HG03565 (cell line): ENCODE data around the gene ZSCAN1.

Experiments used
- ATAC-seq: cut with Tn5 transposase; IDR thresholded peaks from one replicate; pipeline ENCODE4 v1.9.1; 2021; ENCODE audit warnings: mild to moderate bottlenecking, moderate library complexity; ENCODE audit not compliant: unreplicated experiment

The ZSCAN1 gene

DNA sequence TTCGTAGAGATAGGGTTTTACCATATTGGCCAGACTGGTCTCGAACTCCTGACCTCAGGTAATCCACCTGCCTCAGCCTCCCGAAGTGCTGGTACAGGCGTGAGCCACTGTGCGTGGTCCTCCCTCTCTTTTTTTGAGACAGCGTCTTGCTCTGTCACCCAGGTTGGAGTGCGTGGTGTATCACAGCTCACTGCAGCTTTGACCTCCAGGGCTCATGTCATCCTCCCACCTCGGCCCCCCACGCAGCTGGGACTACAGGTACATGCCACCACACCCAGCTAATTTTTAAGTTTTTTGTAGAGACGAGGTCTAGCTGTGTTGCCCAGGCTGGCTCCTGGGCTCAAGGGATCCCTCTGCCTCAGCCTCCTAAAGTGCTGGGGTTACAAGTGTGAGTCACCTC lies 46.0 kb downstream of the ZSCAN1 start:
- ATAC-seq = no peak

- ATAC-seq = no peak
Measured at GRCh38 chr19:58083021-58083420, 49.2 kb downstream of the ZSCAN1 start.

GRCh38 chr19:58084596-58085347 lies 50.9 kb downstream of the ZSCAN1 start:
- no peak for ATAC-seq

DNA sequence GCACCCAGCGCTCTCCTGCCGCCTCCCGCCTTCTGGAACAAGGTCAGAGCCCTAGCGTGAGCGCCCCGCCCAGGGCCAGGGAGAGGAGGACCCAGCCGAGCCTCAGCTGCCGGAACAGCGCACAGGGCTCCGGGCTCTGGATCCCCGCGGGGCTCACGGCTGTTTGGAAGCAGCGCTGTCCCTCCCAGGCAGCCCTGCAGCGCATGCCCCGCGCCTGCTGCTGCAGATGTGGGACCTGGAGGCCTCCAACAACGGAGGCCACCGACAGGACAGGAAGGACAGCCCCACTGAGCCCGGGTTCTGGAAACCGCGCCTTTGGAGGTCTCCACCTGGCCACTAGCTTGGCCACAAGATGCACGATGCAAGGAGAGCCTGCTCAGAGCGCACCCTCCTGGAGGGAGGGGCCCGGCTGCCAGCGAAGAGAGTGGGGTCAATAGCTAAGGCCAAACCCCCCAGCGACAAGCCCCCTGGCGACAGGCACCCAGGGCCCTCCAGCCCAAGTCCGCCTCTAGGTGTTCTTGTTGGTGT lies 51.6 kb downstream of the ZSCAN1 start:
- no peak for ATAC-seq

DNA sequence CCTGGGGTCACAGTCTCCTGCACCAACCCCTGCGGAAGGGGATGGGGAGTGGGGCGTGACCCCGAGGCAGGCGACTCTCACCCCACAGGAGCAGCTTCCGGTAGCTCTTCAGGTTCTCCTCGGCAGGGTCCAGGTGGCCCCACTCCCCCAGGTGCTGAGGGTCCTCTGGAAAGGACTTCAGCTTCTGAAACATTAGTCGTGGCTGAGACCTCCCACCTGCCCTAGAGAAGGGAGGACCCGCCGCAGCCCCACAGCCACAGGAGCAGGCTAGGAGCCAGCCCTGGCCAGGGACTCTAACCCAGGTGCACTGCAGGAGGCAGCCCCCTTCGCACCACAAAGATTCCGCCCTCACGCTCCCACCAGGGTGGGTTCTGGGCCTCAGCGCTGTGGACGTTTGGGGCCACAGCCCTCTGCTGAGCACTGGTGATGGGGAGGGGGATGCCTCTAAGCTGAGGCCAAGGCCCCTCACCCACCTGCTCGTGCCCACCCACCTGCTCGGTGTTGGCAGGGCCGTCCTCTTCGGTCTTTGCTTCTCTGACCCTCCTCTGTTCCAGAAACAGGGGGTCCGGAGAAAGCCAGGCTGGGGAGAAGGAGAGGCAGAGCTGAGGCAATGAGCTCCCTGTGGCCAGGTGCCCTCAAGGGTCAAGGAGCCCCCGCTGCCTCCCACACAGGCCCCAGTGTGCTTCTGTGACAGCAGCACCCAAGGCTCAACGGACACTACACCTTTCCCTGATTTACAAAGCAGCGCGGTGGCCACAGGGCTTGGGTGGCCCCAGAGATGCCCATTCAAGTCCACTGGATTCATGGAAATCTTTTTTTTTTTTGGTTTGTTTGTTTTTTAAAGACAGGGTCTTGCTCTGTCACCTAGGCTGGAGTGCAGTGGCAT lies 53.2 kb downstream of the ZSCAN1 start:
- no peak for ATAC-seq

- no peak for ATAC-seq
Measured at GRCh38 chr19:58088521-58089052, 54.8 kb downstream of the ZSCAN1 start.

GRCh38 chr19:58089846-58090245 lies 56.0 kb downstream of the ZSCAN1 start:
- ATAC-seq = no peak

GRCh38 chr19:58091251-58091995 lies 57.6 kb downstream of the ZSCAN1 start:
- ATAC-seq = no peak

GRCh38 chr19:58093071-58093470 lies 59.2 kb downstream of the ZSCAN1 start:
- ATAC-seq = no peak

GRCh38 chr19:58095328-58095727 lies 61.5 kb downstream of the ZSCAN1 start:
- ATAC-seq = no peak

GRCh38 chr19:58096884-58097283 lies 63.1 kb downstream of the ZSCAN1 start:
- ATAC-seq = no peak

GRCh38 chr19:58097349-58097748 lies 63.5 kb downstream of the ZSCAN1 start:
- ATAC-seq = no peak

- ATAC-seq = peak; percentile 93
Measured at GRCh38 chr19:58097781-58098681, 64.2 kb downstream of the ZSCAN1 start, which contains the start of gene ZSCAN18. TSS of gene ZSCAN18 (minus strand) at chr19:58098231. CDS start at chr19:58090267, 7,964 bp downstream.

DNA sequence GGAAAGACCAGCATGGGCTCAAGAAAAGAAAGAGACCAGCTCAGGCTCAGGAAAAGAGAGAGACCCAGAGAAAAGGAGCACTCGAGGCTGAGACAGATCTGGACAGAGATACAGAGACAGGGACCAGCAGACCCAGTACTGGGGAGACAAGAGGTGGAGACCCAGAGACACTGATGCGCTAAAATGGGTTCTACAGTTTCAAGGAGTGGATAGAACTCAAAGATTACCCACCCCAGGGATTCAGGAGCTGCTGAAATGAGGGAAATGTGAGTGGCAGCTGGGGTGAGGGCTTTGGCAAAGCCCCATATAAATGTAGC lies 64.8 kb downstream of the ZSCAN1 start:
- no peak for ATAC-seq
